Retinal pigment epithelial cell (primary cell): ENCODE data around the gene YAP1.
A peak's percentile ranks its signal among the peaks of the same experiment; 100 is the strongest.
"Not testable (repeated sequence)": the region's sequence is repeated elsewhere in the genome, so short reads cannot be mapped to it uniquely, and the experiment has no call there.

Experiments
- DNase-seq: peaks from one replicate; pipeline ENCODE4 v3.0.0-alpha.2; 2010; ENCODE audit warnings: low read depth
- H3K4me3 ChIP-seq: 2 replicates; pipeline ENCODE4 v1.5.1; 2011; ENCODE audit warnings: mild to moderate bottlenecking, low read length, control low read depth, moderate library complexity
- CTCF ChIP-seq: conservative IDR thresholded peaks from 2 replicates; pipeline ENCODE4 v1.5.1; 2011; ENCODE audit warnings: low read depth, low read length, control low read depth, inconsistent platforms

YAP1 gene

GRCh38 chr11:102252339-102252891, 142.2 kb downstream of the YAP1 start:
- no peak for TF ChIP-seq CTCF
- no peak overlapping the region for H3K4me3 ChIP-seq
- no peak for DNase-seq

GRCh38 chr11:102253020-102253715, 142.9 kb downstream of the YAP1 start:
- no peak for DNase-seq
- no peak for TF ChIP-seq CTCF
- no peak overlapping the region for H3K4me3 ChIP-seq

- no peak for DNase-seq
- H3K4me3 ChIP-seq: no peak overlapping the region
- peak; percentile 46 for TF ChIP-seq CTCF
Measured at GRCh38 chr11:102254047-102254446, 143.8 kb downstream of the YAP1 start.

- TF ChIP-seq CTCF: no peak
- H3K4me3 ChIP-seq: no peak overlapping the region
- DNase-seq: no peak
Measured at GRCh38 chr11:102256251-102256650, 146.0 kb downstream of the YAP1 start.

GRCh38 chr11:102260241-102260640, 150.0 kb downstream of the YAP1 start:
- DNase-seq: peak; percentile 84
- H3K4me3 ChIP-seq: no peak overlapping the region
- TF ChIP-seq CTCF: no peak

GRCh38 chr11:102263379-102264003, 153.2 kb downstream of the YAP1 start:
- no peak for TF ChIP-seq CTCF

GRCh38 chr11:102264704-102265103, 154.5 kb downstream of the YAP1 start:
- DNase-seq, H3K4me3 ChIP-seq: not testable (repeated sequence)

More at GRCh38 chr11:102263379-102264003, 153.2 kb downstream of the YAP1 start:
- H3K4me3 ChIP-seq: no peak overlapping the region
- no peak for DNase-seq
